Mucosa of gallbladder (tissue), 1 donor: Measurements from ENCODE around the gene RYR2. TPM values are rescaled to one million over a fixed set of nuclear protein-coding genes. Genes with fewer than 3 reads are reported as not detected.
"Not testable (repeated sequence)": the region's sequence is repeated elsewhere in the genome, so short reads cannot be mapped to it uniquely, and the experiment has no call there.

Source experiments
- DNase-seq: peaks from one replicate; pipeline ENCODE4 v3.0.0-alpha.2; 2020; ENCODE audit warnings: low spot score
- total RNA-seq: library from RNA; stranded (reverse); gene quantifications from one replicate; pipeline ENCODE4 v1.2.1, GENCODE V29; 2021
- donor health status: DM: no; HTN: no; CAD: no.

RYR2 gene
- total RNA-seq, 1 donor from 2014 or later: 7.5 TPM

GRCh38 chr1:237258871-237259270 is 216.9 kb downstream of the RYR2 start:
- DNase-seq: peak; percentile 41

GRCh38 chr1:237261198-237261597 is 219.2 kb downstream of the RYR2 start:
- DNase-seq: no peak

GRCh38 chr1:237267743-237268142 is 225.8 kb downstream of the RYR2 start:
- no peak for DNase-seq

- DNase-seq: no peak
These were observed 228.0 kb downstream of the RYR2 start for GRCh38 chr1:237269938-237270337.

GRCh38 chr1:237270353-237270752 is 228.4 kb downstream of the RYR2 start:
- no peak for DNase-seq

GRCh38 chr1:237277994-237278393 is 236.0 kb downstream of the RYR2 start:
- DNase-seq: not testable (repeated sequence)

- no peak for DNase-seq
These were observed 237.6 kb downstream of the RYR2 start for GRCh38 chr1:237279629-237280028.

- DNase-seq: no peak
These were observed 239.5 kb downstream of the RYR2 start for GRCh38 chr1:237281481-237281880.

GRCh38 chr1:237282208-237282783 is 240.3 kb downstream of the RYR2 start:
- no peak for DNase-seq

GRCh38 chr1:237287876-237288521 is 246.0 kb downstream of the RYR2 start:
- no peak for DNase-seq

- no peak for DNase-seq
These were observed 251.8 kb downstream of the RYR2 start for GRCh38 chr1:237293804-237294203.

GRCh38 chr1:237296861-237297260 is 254.9 kb downstream of the RYR2 start:
- no peak for DNase-seq

- no peak for DNase-seq
These were observed 258.7 kb downstream of the RYR2 start for GRCh38 chr1:237300642-237301041.

GRCh38 chr1:237303929-237304328 is 261.9 kb downstream of the RYR2 start:
- DNase-seq: no peak

GRCh38 chr1:237306726-237307125 is 264.7 kb downstream of the RYR2 start:
- DNase-seq: no peak

GRCh38 chr1:237309595-237310118 is 267.7 kb downstream of the RYR2 start:
- DNase-seq: no peak

- DNase-seq: no peak
These were observed 274.4 kb downstream of the RYR2 start for GRCh38 chr1:237316352-237316751.

- DNase-seq: no peak
These were observed 276.8 kb downstream of the RYR2 start for GRCh38 chr1:237318748-237319147.

GRCh38 chr1:237320890-237321289 is 278.9 kb downstream of the RYR2 start:
- DNase-seq: no peak

- DNase-seq: no peak
These were observed 282.2 kb downstream of the RYR2 start for GRCh38 chr1:237324226-237324625.

GRCh38 chr1:237327061-237327460 is 285.1 kb downstream of the RYR2 start:
- no peak for DNase-seq

- no peak for DNase-seq
These were observed 298.9 kb downstream of the RYR2 start for GRCh38 chr1:237340892-237341291.

- DNase-seq: no peak
These were observed 299.4 kb downstream of the RYR2 start for GRCh38 chr1:237341391-237341790.

- DNase-seq: no peak
These were observed 300.7 kb downstream of the RYR2 start for GRCh38 chr1:237342730-237343129.
